Pons (tissue), 1 donor: ENCODE measurements around the gene TRIO.

ENCODE experiments used
- DNase-seq: peaks from one replicate; pipeline ENCODE4 v3.0.0-alpha.2; 2016; ENCODE audit warnings: low spot score

Gene TRIO

GRCh38 chr5:14267166-14267838, 124.2 kb downstream of the TRIO start:
- DNase-seq = no peak

DNA sequence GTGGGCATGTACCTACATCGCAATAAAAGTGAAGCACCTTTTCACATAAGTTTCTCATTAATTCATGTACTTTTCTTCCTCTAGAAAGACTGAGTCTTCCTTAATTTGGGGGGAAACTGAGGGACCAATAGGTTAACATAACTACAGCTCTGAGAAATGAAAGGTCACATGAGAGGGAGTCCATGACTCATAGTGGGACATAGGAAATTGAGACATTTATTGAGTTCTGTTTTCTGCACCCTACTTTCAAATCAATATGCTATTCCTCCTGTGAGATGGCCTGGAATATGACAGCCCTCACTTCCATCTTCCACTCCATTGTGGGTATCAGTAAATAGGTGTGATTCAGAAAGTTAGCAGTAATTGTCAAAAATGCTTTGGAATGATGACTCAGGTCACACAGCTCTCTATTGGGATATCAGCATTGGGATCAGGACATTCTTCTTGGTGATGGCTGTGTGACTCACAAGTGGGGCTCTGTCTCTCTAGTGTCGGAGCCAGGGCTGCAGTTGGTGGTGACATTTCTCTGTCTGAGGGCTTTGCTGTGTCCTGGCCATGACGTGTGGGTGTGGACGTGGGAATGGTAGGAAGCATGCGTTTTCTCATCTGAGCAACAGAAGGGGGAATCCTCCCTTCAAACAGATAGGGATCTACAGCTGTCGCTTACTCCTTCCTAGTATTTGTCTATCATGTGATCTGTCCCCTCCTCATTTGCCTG, 125.0 kb downstream of the TRIO start:
- no peak for DNase-seq

- DNase-seq = peak; percentile 62
Observed at GRCh38 chr5:14268738-14269137, 125.6 kb downstream of the TRIO start.

DNA sequence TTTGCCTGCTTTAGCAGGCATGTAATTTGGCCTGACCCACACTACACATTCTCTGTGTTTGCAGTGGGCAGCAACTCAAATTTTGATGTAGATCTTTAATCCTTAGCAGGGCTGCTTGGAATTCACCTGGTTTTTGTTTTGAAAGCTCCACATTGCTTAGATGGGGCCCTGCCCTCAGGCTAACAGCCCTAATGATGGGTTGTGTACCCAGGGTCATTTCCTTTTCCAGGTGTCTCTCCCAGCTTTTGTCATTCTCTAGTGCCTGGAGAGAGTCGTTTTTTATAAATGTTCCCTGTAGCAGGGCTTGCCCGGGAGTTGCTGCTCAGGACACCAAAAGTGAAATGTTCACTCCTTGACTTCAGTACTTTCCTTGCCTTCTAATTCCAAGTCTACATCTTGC, 126.3 kb downstream of the TRIO start:
- no peak for DNase-seq

DNA sequence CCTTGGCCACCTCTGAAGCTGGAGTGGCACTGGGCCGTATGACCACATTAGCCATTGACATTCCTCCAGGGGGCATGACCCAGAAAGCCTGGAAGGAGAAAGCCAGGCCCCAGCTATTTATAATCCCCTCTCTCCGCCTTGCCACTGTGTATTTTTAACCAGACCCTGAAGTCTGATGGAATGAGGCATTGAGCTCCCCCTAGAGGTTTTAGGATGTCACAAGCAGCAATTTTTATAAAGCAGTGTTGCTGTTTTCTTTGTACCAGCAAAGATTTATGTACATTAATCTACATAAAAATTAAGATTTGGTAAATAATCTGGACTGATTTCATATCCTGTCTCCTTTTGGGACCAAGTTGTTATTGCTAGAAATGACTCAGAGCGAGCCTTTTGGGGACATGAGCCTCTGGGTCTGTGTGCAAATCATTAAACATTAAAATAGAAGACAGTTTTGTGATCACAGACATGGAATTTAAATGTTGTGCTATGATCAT, 127.1 kb downstream of the TRIO start:
- DNase-seq = peak; percentile 81

- no peak for DNase-seq
Observed at GRCh38 chr5:14272548-14273205, 129.5 kb downstream of the TRIO start.

DNA sequence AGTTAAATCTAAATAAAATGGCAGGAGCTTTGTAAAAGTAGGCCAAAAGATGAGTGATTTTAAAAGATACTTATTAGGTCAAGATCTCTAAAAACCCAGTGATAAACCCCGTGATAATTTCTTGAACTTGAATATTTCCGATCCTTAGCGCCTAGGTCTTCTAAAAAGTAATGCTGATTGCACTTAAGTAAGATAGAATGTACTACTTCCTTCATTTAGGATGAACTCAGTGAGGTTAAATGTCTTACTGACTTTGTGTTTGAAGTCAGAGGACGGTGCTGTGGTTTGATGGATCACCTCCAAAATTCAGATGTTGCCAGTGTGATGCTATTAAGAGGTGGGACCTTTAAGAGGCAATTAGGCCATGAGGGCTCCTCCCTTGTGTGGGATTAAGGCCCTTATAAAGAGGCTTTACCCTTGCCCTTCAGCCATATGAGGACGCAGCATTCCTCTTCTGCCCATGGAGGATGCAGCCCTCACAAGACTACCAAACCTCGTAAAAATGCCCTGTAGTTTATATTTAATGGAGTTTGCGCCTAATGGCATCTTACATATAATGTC, 130.1 kb downstream of the TRIO start:
- DNase-seq = no peak

- no peak for DNase-seq
Observed at GRCh38 chr5:14276380-14276779, 133.2 kb downstream of the TRIO start.

DNA sequence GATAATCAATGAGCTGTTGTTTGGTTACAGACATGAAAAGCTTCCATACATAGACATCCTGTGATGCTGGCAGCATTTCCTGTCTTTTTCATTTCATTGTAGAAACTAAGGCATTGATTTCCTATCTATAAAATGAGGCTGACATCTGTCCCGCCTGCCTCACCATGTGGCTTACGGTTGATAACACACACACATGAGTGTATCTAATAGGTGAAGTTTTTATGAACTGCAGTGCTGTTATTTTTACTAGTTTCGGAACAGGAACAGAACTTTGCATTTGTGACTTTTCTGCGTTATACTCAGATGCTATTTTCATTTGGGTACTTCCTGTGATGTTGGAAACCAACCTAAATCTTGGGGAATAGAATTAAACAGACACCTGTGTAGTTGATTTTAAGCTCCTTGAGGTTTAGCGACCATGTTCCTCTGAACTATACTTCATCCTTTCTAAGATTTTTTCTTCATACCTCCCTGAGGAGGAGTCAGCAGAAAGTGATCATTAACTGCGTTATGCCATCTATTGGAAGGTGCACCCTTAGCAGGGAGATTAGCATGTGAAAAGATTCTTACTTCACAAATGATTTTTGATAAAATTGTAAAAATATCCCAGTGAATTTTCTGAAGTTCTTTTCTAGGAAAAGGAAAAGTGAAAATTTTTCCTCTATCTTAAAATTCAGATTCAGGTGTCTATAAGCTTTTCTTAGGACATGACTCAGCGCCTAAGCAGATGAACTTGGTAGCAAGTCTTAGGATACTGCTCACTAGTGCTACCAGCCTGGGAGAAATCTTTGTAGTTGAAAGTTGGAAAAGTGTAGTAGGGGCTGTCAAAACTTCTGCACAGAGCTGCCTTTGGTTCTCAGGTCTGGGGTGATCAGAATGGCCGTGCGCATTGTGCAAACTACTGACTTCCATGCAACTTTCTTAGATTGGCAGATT, 134.5 kb downstream of the TRIO start:
- DNase-seq = no peak

DNA sequence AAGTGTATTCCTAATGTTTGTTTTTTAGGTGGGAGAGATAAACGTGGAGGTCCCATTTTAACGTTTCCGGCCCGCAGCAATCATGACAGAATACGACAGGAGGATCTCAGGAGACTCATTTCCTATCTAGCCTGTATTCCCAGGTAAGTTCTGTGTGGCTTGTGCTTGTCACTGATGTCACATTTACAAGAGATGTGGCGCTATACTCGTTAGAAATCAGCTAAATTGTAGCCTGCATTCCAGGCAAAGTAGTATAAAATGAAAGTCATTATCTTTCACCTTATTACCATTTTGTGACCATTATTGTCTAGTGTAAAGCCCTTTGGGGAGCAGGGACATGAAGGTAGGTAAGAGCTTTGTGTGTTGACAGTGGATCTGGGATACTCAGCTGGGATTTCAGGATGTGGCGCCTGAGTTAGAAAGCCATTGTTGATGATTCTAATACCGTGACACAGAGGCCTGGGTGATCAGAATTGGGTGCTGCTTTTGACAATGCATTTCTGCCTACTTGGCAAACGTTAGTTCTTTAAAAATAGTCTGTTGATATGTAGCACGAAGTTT, 137.2 kb downstream of the TRIO start:
- DNase-seq = no peak

DNA sequence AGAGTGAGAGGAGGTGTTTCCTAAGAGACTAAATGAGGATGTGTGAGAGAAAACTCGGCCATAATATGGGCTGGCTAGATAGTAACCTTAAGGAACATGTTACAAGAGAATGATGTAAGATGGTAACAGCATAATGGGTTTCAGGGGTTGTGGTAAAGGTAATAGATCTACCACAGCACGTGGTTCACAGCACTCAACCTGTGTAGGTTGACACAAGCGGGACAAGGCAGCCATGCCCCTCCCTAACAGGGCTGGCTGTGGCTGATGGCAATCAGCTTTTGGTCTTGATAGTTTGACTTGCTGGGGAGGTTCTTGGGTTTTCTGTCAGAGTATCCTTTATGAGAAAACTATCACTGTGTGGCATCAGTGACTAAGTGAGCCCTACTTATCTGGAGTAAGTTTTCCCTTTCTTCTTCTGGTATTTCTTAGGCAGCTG, 138.6 kb downstream of the TRIO start:
- DNase-seq = no peak

DNA sequence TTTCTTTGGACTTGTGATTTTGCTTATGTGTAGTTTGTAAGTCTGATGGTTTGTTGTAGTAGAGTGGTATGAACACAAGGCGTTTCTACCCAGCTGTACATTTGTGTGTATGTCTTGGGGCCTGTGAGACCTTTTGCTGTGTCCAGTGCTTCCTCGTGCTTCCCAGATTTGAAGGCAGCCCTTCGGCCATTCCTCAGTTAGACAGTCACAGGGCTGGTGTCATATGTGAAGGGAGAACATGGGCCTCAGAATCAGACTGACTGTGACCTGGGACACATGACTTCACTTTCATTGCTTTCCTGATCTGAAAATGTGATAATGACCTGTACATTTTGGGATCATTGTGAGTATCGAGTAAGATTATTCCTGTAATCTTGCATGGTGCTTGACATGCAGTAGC, 140.0 kb downstream of the TRIO start:
- no peak for DNase-seq

DNA sequence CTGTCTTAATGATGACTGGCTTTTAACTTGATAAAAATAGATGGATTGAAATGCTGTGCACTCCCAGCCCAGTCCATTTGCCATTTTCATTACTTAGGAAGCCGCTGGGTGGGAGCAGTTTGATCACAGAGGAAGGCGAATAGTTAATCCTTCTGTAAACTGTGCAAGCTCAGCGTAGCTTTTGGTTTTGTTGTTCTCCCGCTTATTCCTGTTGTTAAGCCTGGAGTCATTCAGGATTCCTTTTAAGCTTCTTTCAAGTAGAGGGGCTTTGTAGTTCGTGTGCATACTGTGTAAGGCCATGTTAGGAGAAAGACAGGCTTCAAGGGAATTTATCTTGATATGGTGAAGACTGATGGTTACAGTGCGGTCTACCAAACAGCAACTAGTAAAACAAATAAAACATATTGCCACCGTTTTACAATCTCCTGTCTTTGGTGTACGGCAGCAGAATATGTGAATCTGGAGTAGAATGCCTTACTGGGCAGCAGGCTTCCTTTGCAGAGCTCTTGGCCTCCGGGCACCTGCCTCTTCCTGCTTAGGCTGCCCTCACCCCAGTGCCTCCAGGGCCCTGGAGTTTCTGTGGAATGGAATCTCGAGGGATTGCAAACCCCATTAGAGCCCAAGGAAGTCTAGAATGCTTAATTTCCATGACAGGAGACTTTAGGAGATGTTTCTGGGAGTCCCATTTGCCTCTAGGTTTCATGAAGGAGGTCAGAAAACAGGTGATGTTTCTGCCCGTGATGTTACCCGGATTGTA, 141.4 kb downstream of the TRIO start:
- no peak for DNase-seq

DNA sequence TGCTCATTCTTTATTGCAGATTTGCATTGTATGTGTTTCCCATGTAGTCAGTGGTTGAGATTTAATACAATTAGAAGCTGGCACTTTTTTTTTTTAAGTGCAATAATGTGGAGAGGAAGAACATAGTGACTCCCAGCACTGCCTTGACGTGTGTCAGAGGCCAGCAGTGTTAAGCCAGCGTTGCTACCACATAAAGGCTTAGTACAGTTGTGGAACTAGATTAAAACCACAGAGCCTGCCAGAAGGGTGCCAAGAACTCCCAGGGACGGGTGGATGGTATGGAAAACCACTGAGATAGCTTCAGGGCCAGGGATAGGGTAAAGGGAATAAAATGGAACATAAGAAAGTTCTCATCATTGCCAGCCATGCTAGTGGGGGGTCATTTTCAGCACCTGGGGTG, 142.9 kb downstream of the TRIO start:
- DNase-seq = no peak

- peak; percentile 60 for DNase-seq
Observed at GRCh38 chr5:14286574-14287421, 143.7 kb downstream of the TRIO start.

DNA sequence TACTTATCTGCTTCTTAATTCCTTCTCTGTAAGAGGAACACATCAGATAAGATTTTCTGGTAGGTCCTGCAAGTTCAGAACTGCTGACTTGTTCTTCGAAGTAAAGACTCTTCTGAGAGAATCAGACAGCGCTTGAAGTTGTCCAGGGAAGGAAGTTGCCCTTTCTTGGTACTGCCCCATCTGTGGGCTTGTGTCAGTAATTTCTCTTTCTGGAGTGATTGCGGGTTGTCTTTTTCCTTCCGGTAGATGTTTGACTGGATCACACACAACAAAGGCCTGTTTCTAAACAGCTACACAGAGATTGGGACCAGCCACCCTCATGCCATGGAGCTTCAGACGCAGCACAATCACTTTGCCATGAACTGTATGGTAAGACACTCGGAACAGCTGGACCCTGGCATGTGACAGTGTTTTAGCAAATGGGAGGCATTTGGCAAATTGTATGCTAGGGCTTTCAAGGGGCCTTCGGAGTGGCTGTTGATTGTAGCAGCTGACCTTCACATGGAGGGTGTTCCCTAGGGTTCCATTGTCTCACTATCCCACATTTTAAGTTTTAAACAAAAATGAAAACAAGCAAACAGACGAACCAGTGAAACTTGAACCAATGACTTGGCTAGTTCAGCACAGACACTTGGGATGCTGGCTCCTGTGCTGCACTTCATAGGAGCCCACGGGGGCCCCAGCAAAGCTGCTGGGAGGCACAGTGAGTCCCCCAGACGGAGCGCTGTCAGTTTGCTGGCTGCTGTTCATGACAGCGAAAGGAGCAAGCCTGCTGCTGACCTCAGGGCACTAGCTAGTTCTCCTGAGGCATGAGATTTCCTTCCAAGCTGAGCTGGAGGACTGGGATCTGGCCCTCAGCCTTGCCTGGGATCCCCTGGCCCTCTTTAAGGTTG, 149.9 kb downstream of the TRIO start:
- DNase-seq = peak; percentile 54

- no peak for DNase-seq
Observed at GRCh38 chr5:14295610-14296009, 152.5 kb downstream of the TRIO start.

GRCh38 chr5:14296533-14297331, 153.6 kb downstream of the TRIO start:
- peak; percentile 64 for DNase-seq
